ENCODE results near the gene SELENOW. TPM values are rescaled to one million over a fixed set of nuclear protein-coding genes. Genes with fewer than 3 reads are reported as not detected.

SELENOW gene
- total RNA-seq, 2 experiments from 2014 or later = 105 to 106 TPM

- no peak for ATAC-seq
- Mint-ChIP-seq H3K27me3 (peaks cover 29% of the 10 kb centered on the region), H3K36me3 (ENCODE audit: low read depth) (no peaks in the 10 kb centered on the region), H3K27ac (no peak overlapping the region), H3K4me3 (no peak overlapping the region), H3K9me3 (no peaks in the 10 kb centered on the region), H3K4me1 (ENCODE audit: low read depth) (peaks cover 20% of the 10 kb centered on the region)
- CTCF ChIA-PET = interaction anchor here (2.6 kb wide), 1 partner anchor 18 kb away, joined by 11 read pairs; the partner anchor contains the start of gene EHD2
- intact Hi-C loops (cut with micrococcal nuclease) = no loop called here
- no peak for DNase-seq
- no peak for TF ChIP-seq CTCF (IDR thresholded peaks at IDR 0.05)
- POLR2A ChIA-PET = no interaction called here
Measured at GRCh38 chr19:47730910-47731309, 47.6 kb upstream of the SELENOW start.

- Mint-ChIP-seq H3K27ac (no peak overlapping the region), H3K4me1 (ENCODE audit: low read depth) (peaks cover 5% of the 10 kb centered on the region), H3K36me3 (ENCODE audit: low read depth) (no peaks in the 10 kb centered on the region), H3K9me3 (no peaks in the 10 kb centered on the region), H3K4me3 (no peak overlapping the region), H3K27me3 (peaks cover 14% of the 10 kb centered on the region)
- no peak for DNase-seq
- ATAC-seq = no peak
- ChIA-PET POLR2A (interaction anchor here (0.9 kb wide), 1 partner anchor 22 kb away, joined by 4 read pairs; no protein-coding TSS in a partner anchor), CTCF (interaction anchor here (0.7 to 13.9 kb wide), 4 partner anchors 22 to 1657 kb away, joined by 3 to 168 read pairs (median 3); partner anchors contain the start of gene EHD2)
- TF ChIP-seq CTCF (IDR thresholded peaks at IDR 0.05) = no peak
- intact Hi-C loops (cut with micrococcal nuclease) = no loop called here
Measured at GRCh38 chr19:47735131-47735530, 43.4 kb upstream of the SELENOW start.

GRCh38 chr19:47740866-47741519, 37.5 kb upstream of the SELENOW start:
- POLR2A ChIA-PET = interaction anchor here (0.6 to 1.0 kb wide), 3 partner anchors 11 to 308 kb away, joined by 3 to 4 read pairs (median 3); no protein-coding TSS in a partner anchor
- no peak overlapping the region for H3K27ac Mint-ChIP-seq
- intact Hi-C loops (cut with micrococcal nuclease) = no loop called here

GRCh38 chr19:47741544-47742140, 36.9 kb upstream of the SELENOW start:
- intact Hi-C loops (cut with micrococcal nuclease) = loop anchor here (2.0 kb wide), 1 partner anchor 29 kb away; the partner anchor contains the start of gene EHD2
- H3K27ac Mint-ChIP-seq = no peak overlapping the region
- no peaks in the 10 kb centered on the region for H3K9me3 Mint-ChIP-seq
- ChIA-PET POLR2A (interaction anchor here (0.7 to 1.0 kb wide), 2 partner anchors 12 to 108 kb away, joined by 3 to 4 read pairs; no protein-coding TSS in a partner anchor), CTCF (interaction anchor here (1.7 to 13.9 kb wide), 3 partner anchors 28 to 42 kb away, joined by 8 to 168 read pairs (median 11); partner anchors contain the start of gene EHD2)
- no peak for DNase-seq
- H3K27me3 Mint-ChIP-seq = no peaks in the 10 kb centered on the region
- peaks cover 26% of the 10 kb centered on the region for H3K4me1 Mint-ChIP-seq (ENCODE audit: low read depth)
- no peak for TF ChIP-seq CTCF (IDR thresholded peaks at IDR 0.05)
- H3K36me3 Mint-ChIP-seq (ENCODE audit: low read depth) = peaks cover 3% of the 10 kb centered on the region
- ATAC-seq = no peak
- no peak overlapping the region for H3K4me3 Mint-ChIP-seq

More at GRCh38 chr19:47740866-47741519, 37.5 kb upstream of the SELENOW start:
- Mint-ChIP-seq H3K36me3 (ENCODE audit: low read depth) (peaks cover 2% of the 10 kb centered on the region), H3K9me3 (no peaks in the 10 kb centered on the region), H3K4me3 (no peak overlapping the region), H3K27me3 (no peaks in the 10 kb centered on the region), H3K4me1 (ENCODE audit: low read depth) (peaks cover 24% of the 10 kb centered on the region)
- DNase-seq = no peak
- TF ChIP-seq CTCF (IDR thresholded peaks at IDR 0.05) = no peak
- ATAC-seq = no peak
- CTCF ChIA-PET = interaction anchor here (1.7 to 13.9 kb wide), 3 partner anchors 28 to 42 kb away, joined by 8 to 168 read pairs (median 11); partner anchors contain the start of gene EHD2

Data from activated CD8-positive, alpha-beta T cell treated with anti-CD3 and anti-CD28 coated beads for 36 hours (primary cell).